SU-DHL-6 (cell line): Measurements from ENCODE around the gene CSNK1A1.

Experiments used
- H2AFZ ChIP-seq: fragments of 200-600 bp; sonication (generic); 2 replicates; pipeline ENCODE4 v1.6.1; 2014; ENCODE audit warnings: low read depth, mild to moderate bottlenecking, moderate library complexity, mixed read lengths, antibody characterized with exemption, low read length; ENCODE audit not compliant: severe bottlenecking
- H3F3A ChIP-seq: fragments of 200-600 bp; shearing (Covaris generic); 2 replicates; pipeline ENCODE4 v1.6.0; 2016; ENCODE audit warnings: antibody characterized with exemption, mild to moderate bottlenecking; ENCODE audit not compliant: insufficient read depth
- H3K27ac ChIP-seq: fragments of 200-600 bp; sonication (generic); 2 replicates; pipeline ENCODE4 v1.5.1; 2016; ENCODE audit warnings: low read depth, mild to moderate bottlenecking, low read length, moderate library complexity, mixed read lengths
- H3K27me3 ChIP-seq: fragments of 200-600 bp; sonication (generic), shearing (Covaris generic); 2 replicates; pipeline ENCODE4 v1.6.0; 2014; ENCODE audit warnings: mild to moderate bottlenecking, low read length
- H3K36me3 ChIP-seq: fragments of 200-600 bp; sonication (generic); 2 replicates; pipeline ENCODE4 v1.6.1; 2014; ENCODE audit warnings: mild to moderate bottlenecking, low read length, mixed read lengths
- H3K4me2 ChIP-seq: fragments of 300-600, 200-600 bp; shearing (Covaris generic), sonication (generic); 2 replicates; pipeline ENCODE4 v1.6.0; 2014; ENCODE audit warnings: low read length, low read depth, mild to moderate bottlenecking; ENCODE audit not compliant: poor library complexity, severe bottlenecking
- H3K4me3 ChIP-seq: fragments of 200-600 bp; sonication (generic); 2 replicates; pipeline ENCODE4 v1.5.1; 2014; ENCODE audit warnings: antibody characterized with exemption, low read length, mild to moderate bottlenecking, mixed read lengths; ENCODE audit not compliant: insufficient read depth, poor library complexity, severe bottlenecking
- H3K79me2 ChIP-seq: fragments of 200-600 bp; sonication (generic); 2 replicates; pipeline ENCODE4 v1.6.1; 2014; ENCODE audit warnings: mild to moderate bottlenecking, low read length, moderate library complexity; ENCODE audit not compliant: insufficient read depth
- H3K9ac ChIP-seq: fragments of 200-600 bp; sonication (generic); 2 replicates; pipeline ENCODE4 v1.7.0; 2014; ENCODE audit warnings: mild to moderate bottlenecking, low read length
- H3K9me2 ChIP-seq: fragments of 200-600 bp; sonication (generic); replicated peaks from 2 replicates; pipeline ENCODE4 v1.6.1; 2014; ENCODE audit warnings: low read length; ENCODE audit not compliant: insufficient read depth
- H3K9me3 ChIP-seq: fragments of 200-600 bp; sonication (generic); 2 replicates; pipeline ENCODE4 v1.6.1; 2014; ENCODE audit warnings: low read length, mixed read lengths; ENCODE audit not compliant: insufficient read depth
- H4K20me1 ChIP-seq: fragments of 200-600 bp; sonication (generic); 2 replicates; pipeline ENCODE4 v1.6.1; 2014; ENCODE audit warnings: low read depth, mild to moderate bottlenecking, antibody characterized with exemption, low read length, moderate library complexity, mixed read lengths
- EZH2phosphoT487 ChIP-seq: fragments of 200-600 bp; sonication (generic), shearing (Covaris generic); conservative IDR thresholded peaks from 2 replicates; pipeline ENCODE4 v1.6.1; 2018; ENCODE audit warnings: mild to moderate bottlenecking, antibody characterized with exemption, low read length, moderate library complexity, mixed read lengths
- TF ChIP-seq, protein P1 (sequence below): fragments of 200-600 bp; sonication (generic); IDR thresholded peaks from one replicate; pipeline ENCODE4 v1.5.1; 2017; ENCODE audit warnings: antibody characterized with exemption, mild to moderate bottlenecking, low read length, moderate library complexity; ENCODE audit not compliant: insufficient read depth, poor library complexity, severe bottlenecking

CSNK1A1 gene

DNA sequence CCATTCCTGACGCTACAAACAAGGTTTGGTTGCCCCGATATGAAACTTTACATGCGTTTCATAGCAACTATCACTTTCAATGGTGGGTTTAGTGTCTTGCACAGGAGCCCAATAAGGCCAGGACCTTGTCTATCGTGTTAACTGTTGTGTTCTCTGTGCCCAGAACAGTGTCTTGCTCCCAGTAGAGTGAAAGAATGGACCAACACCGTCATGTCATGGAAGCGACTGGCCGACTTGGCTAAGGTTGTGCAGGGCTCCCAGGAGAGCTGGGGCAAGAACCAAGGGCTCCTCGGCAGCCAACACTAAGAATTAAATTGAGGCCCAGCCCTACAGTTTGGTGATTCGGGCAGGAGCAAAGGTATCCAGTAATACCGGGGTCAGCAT lies 29.6 kb upstream of the CSNK1A1 start:
- H3K9ac ChIP-seq, result no peak overlapping the region
- H3K9me2 ChIP-seq, result no peaks in the 10 kb centered on the region
- no peaks in the 10 kb centered on the region for H3F3A ChIP-seq
- no peak for TF ChIP-seq EZH2phosphoT487
- TF ChIP-seq, protein P1, sequence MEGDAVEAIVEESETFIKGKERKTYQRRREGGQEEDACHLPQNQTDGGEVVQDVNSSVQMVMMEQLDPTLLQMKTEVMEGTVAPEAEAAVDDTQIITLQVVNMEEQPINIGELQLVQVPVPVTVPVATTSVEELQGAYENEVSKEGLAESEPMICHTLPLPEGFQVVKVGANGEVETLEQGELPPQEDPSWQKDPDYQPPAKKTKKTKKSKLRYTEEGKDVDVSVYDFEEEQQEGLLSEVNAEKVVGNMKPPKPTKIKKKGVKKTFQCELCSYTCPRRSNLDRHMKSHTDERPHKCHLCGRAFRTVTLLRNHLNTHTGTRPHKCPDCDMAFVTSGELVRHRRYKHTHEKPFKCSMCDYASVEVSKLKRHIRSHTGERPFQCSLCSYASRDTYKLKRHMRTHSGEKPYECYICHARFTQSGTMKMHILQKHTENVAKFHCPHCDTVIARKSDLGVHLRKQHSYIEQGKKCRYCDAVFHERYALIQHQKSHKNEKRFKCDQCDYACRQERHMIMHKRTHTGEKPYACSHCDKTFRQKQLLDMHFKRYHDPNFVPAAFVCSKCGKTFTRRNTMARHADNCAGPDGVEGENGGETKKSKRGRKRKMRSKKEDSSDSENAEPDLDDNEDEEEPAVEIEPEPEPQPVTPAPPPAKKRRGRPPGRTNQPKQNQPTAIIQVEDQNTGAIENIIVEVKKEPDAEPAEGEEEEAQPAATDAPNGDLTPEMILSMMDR, result no peak
- peak overlapping the region; percentile 26 for H3K4me2 ChIP-seq
- no peaks in the 10 kb centered on the region for H3K36me3 ChIP-seq
- H3K9me3 ChIP-seq, result no peaks in the 10 kb centered on the region
- H3K4me3 ChIP-seq, result no peak overlapping the region
- no peak overlapping the region for H3K27ac ChIP-seq
- no peaks in the 10 kb centered on the region for H3K27me3 ChIP-seq
- peak overlapping the region; percentile 30 for H2AFZ ChIP-seq
- no peaks in the 10 kb centered on the region for H3K79me2 ChIP-seq
- H4K20me1 ChIP-seq, result no peaks in the 10 kb centered on the region

DNA sequence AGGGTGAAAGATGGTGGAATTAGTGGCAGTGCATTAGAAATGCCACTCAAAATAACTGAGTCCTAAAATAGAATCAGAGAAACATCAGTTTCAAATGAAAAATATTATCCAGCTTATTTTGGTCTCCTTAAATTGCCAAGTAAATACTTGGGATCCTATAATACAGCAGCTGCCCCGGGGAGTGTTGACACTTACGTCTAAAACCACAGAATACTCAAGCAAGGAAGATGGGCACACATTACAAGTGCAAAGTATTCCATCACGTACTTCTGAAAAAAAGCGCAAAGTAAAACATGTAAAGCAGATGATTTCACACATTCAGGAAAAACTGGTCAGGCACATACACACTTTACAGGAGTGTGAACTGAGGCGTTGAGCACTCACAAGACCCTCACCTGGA lies 27.7 kb upstream of the CSNK1A1 start:
- Histone ChIP-seq H3K79me2 (no peaks in the 10 kb centered on the region), H3K4me2 (no peak overlapping the region), H3K9me3 (no peaks in the 10 kb centered on the region), H3F3A (no peaks in the 10 kb centered on the region), H2AFZ (no peak overlapping the region), H4K20me1 (no peaks in the 10 kb centered on the region), H3K9me2 (no peaks in the 10 kb centered on the region), H3K4me3 (no peak overlapping the region), H3K9ac (no peak overlapping the region), H3K27ac (no peak overlapping the region), H3K36me3 (no peaks in the 10 kb centered on the region), H3K27me3 (no peaks in the 10 kb centered on the region)
- TF ChIP-seq EZH2phosphoT487, result no peak
- TF ChIP-seq, protein P1, result no peak

DNA sequence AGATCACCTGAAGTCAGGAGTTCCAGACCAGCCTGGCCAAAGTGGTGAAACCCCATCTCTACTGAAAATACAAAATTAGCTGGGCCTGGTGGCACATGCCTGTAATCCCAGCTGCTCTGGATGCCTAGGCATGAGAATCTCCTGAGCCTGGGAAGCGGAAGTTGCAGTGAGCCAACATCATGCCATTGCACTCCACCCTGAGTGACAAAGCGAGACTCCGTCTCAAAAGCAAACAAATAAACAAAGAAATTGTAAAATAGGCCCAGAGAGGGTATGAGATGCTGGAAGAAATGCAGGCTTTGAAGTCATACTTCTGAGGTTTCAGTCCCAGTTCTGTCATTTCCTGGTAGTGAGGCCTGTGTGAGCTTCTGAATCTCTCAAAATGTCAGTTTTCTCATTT lies 24.8 kb upstream of the CSNK1A1 start:
- Histone ChIP-seq H3K27me3 (no peaks in the 10 kb centered on the region), H3K36me3 (no peaks in the 10 kb centered on the region), H3K4me3 (no peak overlapping the region), H3F3A (no peaks in the 10 kb centered on the region), H4K20me1 (no peaks in the 10 kb centered on the region), H3K79me2 (no peaks in the 10 kb centered on the region), H2AFZ (no peak overlapping the region), H3K9me2 (no peaks in the 10 kb centered on the region), H3K9ac (no peak overlapping the region), H3K27ac (no peak overlapping the region), H3K9me3 (no peaks in the 10 kb centered on the region), H3K4me2 (no peak overlapping the region)
- TF ChIP-seq, protein P1, result no peak
- no peak for TF ChIP-seq EZH2phosphoT487
